Measurements from ENCODE around the gene TMC6. TPM values are rescaled to one million over a fixed set of nuclear protein-coding genes. Genes with fewer than 3 reads are reported as not detected.
"Not testable (repeated sequence)": the region's sequence is repeated elsewhere in the genome, so short reads cannot be mapped to it uniquely, and the experiment has no call there.

TMC6 gene
- total RNA-seq, 1 experiment from 2014 or later: 58.0 TPM

DNA sequence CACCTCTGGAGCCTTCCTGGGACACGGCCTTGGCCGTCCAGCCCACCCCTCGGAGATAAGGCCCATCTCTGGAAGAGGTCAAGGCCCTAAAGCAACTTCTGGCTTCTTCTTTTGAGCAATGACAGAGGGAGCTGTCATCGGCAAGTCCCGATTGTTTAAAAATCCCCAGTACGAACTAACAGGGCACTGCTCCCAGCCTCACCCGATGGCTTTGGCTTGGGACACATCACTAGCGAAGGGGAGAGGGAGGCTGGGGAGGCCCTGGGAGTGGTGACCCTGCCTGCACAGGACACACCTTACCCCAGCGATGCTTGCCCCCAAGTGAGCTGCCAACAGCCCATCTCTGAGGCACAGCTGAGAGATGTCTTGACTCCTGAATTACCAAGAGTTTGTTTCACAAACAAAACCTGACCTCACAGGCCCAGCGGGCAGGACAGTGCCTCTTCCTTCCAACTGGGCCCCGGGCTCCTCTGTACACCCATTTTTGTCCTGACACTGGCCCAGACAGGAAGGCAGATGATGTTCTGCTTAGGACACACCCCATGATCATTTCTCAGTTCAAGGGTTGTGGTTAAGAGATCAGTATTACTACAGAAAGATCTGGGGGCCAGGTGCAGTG lies 44.7 kb upstream of the TMC6 start:
- ATAC-seq (no peak), DNase-seq (ENCODE audit: low read depth, low spot score) (no peak)
- no peak overlapping the region for H3K4me3 ChIP-seq (ENCODE audit: low read depth in 2 of 2, low read length in 2 of 2)
- in situ Hi-C loops (cut with HindIII; ENCODE audit: low pct_unique_long_range_greater_than_20kb, low sequenced_read_pairs): no loop called here
- POLR2A ChIA-PET: no interaction called here
- no peaks in the 10 kb centered on the region for H3K27me3 ChIP-seq (ENCODE audit: control insufficient read depth, insufficient read depth, low read length)
- intact Hi-C loops (cut with micrococcal nuclease; ENCODE audit: unreplicated experiment): no loop called here
- TF ChIP-seq TCF7L2 (IDR thresholded peaks at IDR 0.05; ENCODE audit: low read depth, low read length) (no peak), SIN3A (IDR thresholded peaks at IDR 0.05; ENCODE audit: borderline replicate concordance, insufficient read depth, low read depth, low read length) (no peak), POLR2AphosphoS5 (IDR thresholded peaks at IDR 0.05; ENCODE audit: low read depth, low read length) (no peak)
- TF ChIP-seq, protein P1, sequence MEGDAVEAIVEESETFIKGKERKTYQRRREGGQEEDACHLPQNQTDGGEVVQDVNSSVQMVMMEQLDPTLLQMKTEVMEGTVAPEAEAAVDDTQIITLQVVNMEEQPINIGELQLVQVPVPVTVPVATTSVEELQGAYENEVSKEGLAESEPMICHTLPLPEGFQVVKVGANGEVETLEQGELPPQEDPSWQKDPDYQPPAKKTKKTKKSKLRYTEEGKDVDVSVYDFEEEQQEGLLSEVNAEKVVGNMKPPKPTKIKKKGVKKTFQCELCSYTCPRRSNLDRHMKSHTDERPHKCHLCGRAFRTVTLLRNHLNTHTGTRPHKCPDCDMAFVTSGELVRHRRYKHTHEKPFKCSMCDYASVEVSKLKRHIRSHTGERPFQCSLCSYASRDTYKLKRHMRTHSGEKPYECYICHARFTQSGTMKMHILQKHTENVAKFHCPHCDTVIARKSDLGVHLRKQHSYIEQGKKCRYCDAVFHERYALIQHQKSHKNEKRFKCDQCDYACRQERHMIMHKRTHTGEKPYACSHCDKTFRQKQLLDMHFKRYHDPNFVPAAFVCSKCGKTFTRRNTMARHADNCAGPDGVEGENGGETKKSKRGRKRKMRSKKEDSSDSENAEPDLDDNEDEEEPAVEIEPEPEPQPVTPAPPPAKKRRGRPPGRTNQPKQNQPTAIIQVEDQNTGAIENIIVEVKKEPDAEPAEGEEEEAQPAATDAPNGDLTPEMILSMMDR (IDR thresholded peaks at IDR 0.05): no peak
- TF ChIP-seq, protein P2, sequence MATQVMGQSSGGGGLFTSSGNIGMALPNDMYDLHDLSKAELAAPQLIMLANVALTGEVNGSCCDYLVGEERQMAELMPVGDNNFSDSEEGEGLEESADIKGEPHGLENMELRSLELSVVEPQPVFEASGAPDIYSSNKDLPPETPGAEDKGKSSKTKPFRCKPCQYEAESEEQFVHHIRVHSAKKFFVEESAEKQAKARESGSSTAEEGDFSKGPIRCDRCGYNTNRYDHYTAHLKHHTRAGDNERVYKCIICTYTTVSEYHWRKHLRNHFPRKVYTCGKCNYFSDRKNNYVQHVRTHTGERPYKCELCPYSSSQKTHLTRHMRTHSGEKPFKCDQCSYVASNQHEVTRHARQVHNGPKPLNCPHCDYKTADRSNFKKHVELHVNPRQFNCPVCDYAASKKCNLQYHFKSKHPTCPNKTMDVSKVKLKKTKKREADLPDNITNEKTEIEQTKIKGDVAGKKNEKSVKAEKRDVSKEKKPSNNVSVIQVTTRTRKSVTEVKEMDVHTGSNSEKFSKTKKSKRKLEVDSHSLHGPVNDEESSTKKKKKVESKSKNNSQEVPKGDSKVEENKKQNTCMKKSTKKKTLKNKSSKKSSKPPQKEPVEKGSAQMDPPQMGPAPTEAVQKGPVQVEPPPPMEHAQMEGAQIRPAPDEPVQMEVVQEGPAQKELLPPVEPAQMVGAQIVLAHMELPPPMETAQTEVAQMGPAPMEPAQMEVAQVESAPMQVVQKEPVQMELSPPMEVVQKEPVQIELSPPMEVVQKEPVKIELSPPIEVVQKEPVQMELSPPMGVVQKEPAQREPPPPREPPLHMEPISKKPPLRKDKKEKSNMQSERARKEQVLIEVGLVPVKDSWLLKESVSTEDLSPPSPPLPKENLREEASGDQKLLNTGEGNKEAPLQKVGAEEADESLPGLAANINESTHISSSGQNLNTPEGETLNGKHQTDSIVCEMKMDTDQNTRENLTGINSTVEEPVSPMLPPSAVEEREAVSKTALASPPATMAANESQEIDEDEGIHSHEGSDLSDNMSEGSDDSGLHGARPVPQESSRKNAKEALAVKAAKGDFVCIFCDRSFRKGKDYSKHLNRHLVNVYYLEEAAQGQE (IDR thresholded peaks at IDR 0.05; ENCODE audit: insufficient read depth in 1 of 2, low read depth in 2 of 2, low read length in 1 of 2): no peak
- H3K4me1 ChIP-seq (ENCODE audit: control insufficient read depth, insufficient read depth, low read length): peaks cover 64% of the 10 kb centered on the region
- no peaks in the 10 kb centered on the region for H3K9me3 ChIP-seq (ENCODE audit: control insufficient read depth, insufficient read depth, low read depth, low read length)
- CTCF ChIA-PET: interaction anchor here (0.6 kb wide), 1 partner anchor 255 kb away, joined by 7 read pairs; no protein-coding TSS in a partner anchor
- H3K36me3 ChIP-seq (ENCODE audit: control insufficient read depth, insufficient read depth, low read length): no peaks in the 10 kb centered on the region; the same call in 1 of the 2 replicates
- peak overlapping the region; percentile 54; the same call in 1 of the 2 replicates for H3K27ac ChIP-seq (ENCODE audit: low read length)
- no TSS peak for BruUV-seq (replicated peaks)

DNA sequence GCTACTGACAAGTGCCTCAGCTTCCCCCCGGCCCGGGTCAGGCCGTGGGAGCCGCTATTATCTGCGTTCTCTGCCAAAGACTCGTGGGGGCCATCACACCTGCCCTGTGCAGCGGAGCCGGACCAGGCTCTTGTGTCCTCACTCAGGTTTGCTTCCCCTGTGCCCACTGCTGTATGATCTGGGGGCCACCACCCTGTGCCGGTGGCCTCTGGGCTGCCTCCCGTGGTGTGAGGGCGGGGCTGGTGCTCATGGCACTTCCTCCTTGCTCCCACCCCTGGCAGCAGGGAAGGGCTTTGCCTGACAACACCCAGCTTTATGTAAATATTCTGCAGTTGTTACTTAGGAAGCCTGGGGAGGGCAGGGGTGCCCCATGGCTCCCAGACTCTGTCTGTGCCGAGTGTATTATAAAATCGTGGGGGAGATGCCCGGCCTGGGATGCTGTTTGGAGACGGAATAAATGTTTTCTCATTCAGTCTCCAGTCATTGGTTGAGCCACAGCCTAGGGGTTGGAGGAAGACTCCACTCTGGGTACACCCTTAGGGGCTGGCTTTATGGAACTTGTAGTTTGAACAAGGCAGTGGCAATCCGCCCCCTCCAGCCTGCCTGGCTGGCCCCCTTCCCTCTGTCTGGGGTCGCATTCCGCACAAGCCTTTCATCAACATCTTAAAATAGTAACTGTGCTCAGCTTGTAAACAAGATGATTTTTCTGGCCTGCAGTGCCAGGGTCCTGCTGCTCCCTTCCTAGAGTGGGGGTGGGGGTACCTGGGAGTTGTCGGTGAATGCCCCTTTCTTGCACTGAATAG lies 43.9 kb upstream of the TMC6 start:
- Histone ChIP-seq H3K4me3 (ENCODE audit: low read depth in 2 of 2, low read length in 2 of 2) (no peak overlapping the region), H3K27me3 (ENCODE audit: control insufficient read depth, insufficient read depth, low read length) (no peaks in the 10 kb centered on the region), H3K4me1 (ENCODE audit: control insufficient read depth, insufficient read depth, low read length) (peaks cover 64% of the 10 kb centered on the region), H3K36me3 (ENCODE audit: control insufficient read depth, insufficient read depth, low read length) (no peaks in the 10 kb centered on the region; the same call in 1 of the 2 replicates), H3K9me3 (ENCODE audit: control insufficient read depth, insufficient read depth, low read depth, low read length) (no peaks in the 10 kb centered on the region), H3K27ac (ENCODE audit: low read length) (peak overlapping the region; percentile 54)
- in situ Hi-C loops (cut with HindIII; ENCODE audit: low pct_unique_long_range_greater_than_20kb, low sequenced_read_pairs): no loop called here
- BruUV-seq (replicated peaks): no TSS peak
- ATAC-seq (0 out of 2 replicates have a peak, but pooled peaks have one; percentile 6), DNase-seq (ENCODE audit: low read depth, low spot score) (no peak)
- ChIA-PET POLR2A (interaction anchor here (0.6 kb wide), 1 partner anchor 1829 kb away, joined by 6 read pairs; no protein-coding TSS in a partner anchor), CTCF (interaction anchor here (1.1 kb wide), 1 partner anchor 79 kb away, joined by 3 read pairs; no protein-coding TSS in a partner anchor)
- peak; percentile 84 for TF ChIP-seq POLR2AphosphoS5 (IDR thresholded peaks at IDR 0.05; ENCODE audit: low read depth, low read length)
- no peak for TF ChIP-seq SIN3A (IDR thresholded peaks at IDR 0.05; ENCODE audit: borderline replicate concordance, insufficient read depth, low read depth, low read length)
- intact Hi-C loops (cut with micrococcal nuclease; ENCODE audit: unreplicated experiment): no loop called here

DNA sequence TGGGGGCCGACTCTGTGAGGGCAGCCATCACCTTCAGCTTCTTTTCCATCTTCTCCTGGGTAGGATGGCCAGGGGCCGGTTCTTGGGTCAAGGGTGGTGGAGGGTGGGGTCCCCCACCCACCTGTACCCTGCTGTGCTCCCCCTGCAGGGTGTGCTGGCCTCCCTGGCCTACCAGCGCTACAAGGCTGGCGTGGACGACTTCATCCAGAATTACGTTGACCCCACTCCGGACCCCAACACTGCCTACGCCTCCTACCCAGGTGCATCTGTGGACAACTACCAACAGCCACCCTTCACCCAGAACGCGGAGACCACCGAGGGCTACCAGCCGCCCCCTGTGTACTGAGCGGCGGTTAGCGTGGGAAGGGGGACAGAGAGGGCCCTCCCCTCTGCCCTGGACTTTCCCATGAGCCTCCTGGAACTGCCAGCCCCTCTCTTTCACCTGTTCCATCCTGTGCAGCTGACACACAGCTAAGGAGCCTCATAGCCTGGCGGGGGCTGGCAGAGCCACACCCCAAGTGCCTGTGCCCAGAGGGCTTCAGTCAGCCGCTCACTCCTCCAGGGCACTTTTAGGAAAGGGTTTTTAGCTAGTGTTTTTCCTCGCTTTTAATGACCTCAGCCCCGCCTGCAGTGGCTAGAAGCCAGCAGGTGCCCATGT lies 43.2 kb upstream of the TMC6 start:
- peak overlapping the region; percentile 54 for H3K27ac ChIP-seq (ENCODE audit: low read length)

More for the DNA sequence above, 43.2 kb upstream of the TMC6 start:
- H3K27me3 ChIP-seq (ENCODE audit: control insufficient read depth, insufficient read depth, low read length); DNase-seq (ENCODE audit: low read depth, low spot score); intact Hi-C loops (cut with micrococcal nuclease; ENCODE audit: unreplicated experiment); H3K36me3 ChIP-seq (ENCODE audit: control insufficient read depth, insufficient read depth, low read length); in situ Hi-C loops (cut with HindIII; ENCODE audit: low pct_unique_long_range_greater_than_20kb, low sequenced_read_pairs); H3K4me3 ChIP-seq (ENCODE audit: low read depth in 2 of 2, low read length in 2 of 2); ATAC-seq; H3K9me3 ChIP-seq (ENCODE audit: control insufficient read depth, insufficient read depth, low read depth, low read length): not testable (repeated sequence)
- ChIA-PET CTCF (interaction anchor here (0.7 to 1.1 kb wide), 2 partner anchors 45 to 80 kb away, joined by 3 read pairs; no protein-coding TSS in a partner anchor), POLR2A (interaction anchor here (0.6 kb wide), 1 partner anchor 1830 kb away, joined by 6 read pairs; no protein-coding TSS in a partner anchor)
- BruUV-seq (replicated peaks): TSS peak; percentile 55
- H3K4me1 ChIP-seq (ENCODE audit: control insufficient read depth, insufficient read depth, low read length): peaks cover 58% of the 10 kb centered on the region
